Thoracic aorta (tissue), 2 donors: ENCODE results near the gene ELP5. TPM values are rescaled to one million over a fixed set of nuclear protein-coding genes. Genes with fewer than 3 reads are reported as not detected.
A peak's percentile ranks its signal among the peaks of the same experiment; 100 is the strongest.
"Not testable (repeated sequence)": the region's sequence is repeated elsewhere in the genome, so short reads cannot be mapped to it uniquely, and the experiment has no call there.

Experiments used
- ATAC-seq: fragments of 150-250 bp; one replicate; pipeline ENCODE4 v1.8.0; 2017; ENCODE audit warnings: low read depth; ENCODE audit not compliant: insufficient number of reproducible peaks, low FRiP score
- DNase-seq: peaks from one replicate; pipeline ENCODE4 v3.0.0-alpha.2; 2020; ENCODE audit warnings: low spot score
- H3K27ac ChIP-seq, 2 donors: fragments of 200-600 bp; sonication (generic); 1 replicate in 1 of 2; 2 replicates in 1 of 2; pipeline ENCODE4 v1.5.1; 2016; ENCODE audit warnings: mild to moderate bottlenecking in 2 of 2, moderate library complexity in 2 of 2
- H3K27me3 ChIP-seq: fragments of 200-600 bp; sonication (generic); replicated peaks from 2 replicates; pipeline ENCODE4 v1.6.0; 2016; ENCODE audit warnings: mild to moderate bottlenecking; ENCODE audit not compliant: insufficient read depth
- H3K36me3 ChIP-seq: fragments of 200-600 bp; sonication (generic); one replicate; pipeline ENCODE4 v1.5.1; 2016
- H3K4me1 ChIP-seq, 2 donors: fragments of 200-600 bp; sonication (generic); 1 replicate in 1 of 2; 2 replicates in 1 of 2; pipeline versions ENCODE4 v1.5.1 to v1.6.0; 2016; ENCODE audit warnings: low read depth in 2 of 2, mild to moderate bottlenecking in 1 of 2; ENCODE audit not compliant: control insufficient read depth in 1 of 2
- H3K4me3 ChIP-seq: fragments of 200-600 bp; sonication (generic); 2 replicates; pipeline ENCODE4 v1.5.1; 2016; ENCODE audit warnings: mild to moderate bottlenecking
- H3K9me3 ChIP-seq: fragments of 200-600 bp; sonication (generic); 2 replicates; pipeline ENCODE4 v1.5.1; 2016
- CTCF ChIP-seq: fragments of 200-600 bp; sonication (generic); IDR thresholded peaks from one replicate; pipeline ENCODE4 v1.5.1; 2019; ENCODE audit warnings: antibody characterized with exemption
- total RNA-seq, 2 donors: library from RNA; depleted of rRNA; stranded (reverse); fragments of >200 nt; gene quantifications; one replicate each; pipeline versions ENCODE4 v1.1.0 to v1.2.3, GENCODE V29; 2016

Gene ELP5
- total RNA-seq, 2 donors from 2014 or later = 15.8 to 19.0 TPM

GRCh38 chr17:7242717-7243452 lies 9.1 kb upstream of the ELP5 start:
- peak; percentile 88 for DNase-seq
- Histone ChIP-seq H3K27ac (peak overlapping the region; percentile 95 to 97), H3K4me3 (peak overlapping the region; percentile 92), H3K36me3 (peaks cover 28% of the 10 kb centered on the region), H3K4me1 (peaks cover 18 to 26% of the 10 kb centered on the region in 2 donors), H3K9me3 (no peaks in the 10 kb centered on the region), H3K27me3 (no peaks in the 10 kb centered on the region)
- peak; percentile 34 for ATAC-seq
- no peak for TF ChIP-seq CTCF

- H3K4me3 ChIP-seq = peak overlapping the region; percentile 92
- peaks cover 18 to 26% of the 10 kb centered on the region in 2 donors for H3K4me1 ChIP-seq
- no peak for TF ChIP-seq CTCF
- no peak for ATAC-seq
- H3K27ac ChIP-seq = peak overlapping the region; percentile 95 to 97
- H3K27me3 ChIP-seq = no peaks in the 10 kb centered on the region
- DNase-seq = no peak
- H3K9me3 ChIP-seq = no peaks in the 10 kb centered on the region
- H3K36me3 ChIP-seq = peaks cover 28% of the 10 kb centered on the region
Measured at GRCh38 chr17:7243453-7243729, 8.6 kb upstream of the ELP5 start.

GRCh38 chr17:7243838-7244237 lies 8.2 kb upstream of the ELP5 start:
- Histone ChIP-seq H3K4me3 (peak overlapping the region; percentile 92), H3K36me3 (peaks cover 28% of the 10 kb centered on the region), H3K4me1 (peaks cover 18 to 30% of the 10 kb centered on the region in 2 donors), H3K27ac (peak overlapping the region; percentile 95 to 97)
- not testable (repeated sequence) for DNase-seq, H3K27me3 ChIP-seq, H3K9me3 ChIP-seq, ATAC-seq

- DNase-seq (no peak), ATAC-seq (no peak)
- Histone ChIP-seq H3K27me3 (no peaks in the 10 kb centered on the region), H3K36me3 (peaks cover 23% of the 10 kb centered on the region), H3K4me1 (peaks cover 16 to 33% of the 10 kb centered on the region in 2 donors), H3K4me3 (no peak overlapping the region), H3K9me3 (no peaks in the 10 kb centered on the region), H3K27ac (no peak overlapping the region)
- no peak for TF ChIP-seq CTCF
Measured at GRCh38 chr17:7246779-7247178, 5.2 kb upstream of the ELP5 start.

- ATAC-seq = no peak
- Histone ChIP-seq H3K36me3 (peaks cover 22% of the 10 kb centered on the region), H3K27ac (no peak overlapping the region), H3K4me1 (peaks cover 18 to 36% of the 10 kb centered on the region in 2 donors), H3K4me3 (no peak overlapping the region), H3K9me3 (no peaks in the 10 kb centered on the region), H3K27me3 (no peaks in the 10 kb centered on the region)
- no peak for TF ChIP-seq CTCF
- no peak for DNase-seq
Measured at GRCh38 chr17:7248796-7249195, 3.2 kb upstream of the ELP5 start.

- ATAC-seq = no peak
- no peak for DNase-seq
- Histone ChIP-seq H3K27ac (no peak overlapping the region), H3K9me3 (no peaks in the 10 kb centered on the region), H3K4me3 (no peak overlapping the region), H3K36me3 (peaks cover 17% of the 10 kb centered on the region), H3K4me1 (peaks cover 18 to 36% of the 10 kb centered on the region in 2 donors), H3K27me3 (no peaks in the 10 kb centered on the region)
- TF ChIP-seq CTCF = no peak
Measured at GRCh38 chr17:7249214-7249613, 2.8 kb upstream of the ELP5 start.
